Measurements from ENCODE around the gene TEX19. TPM values are rescaled to one million over a fixed set of nuclear protein-coding genes. Genes with fewer than 3 reads are reported as not detected.
"Not testable (repeated sequence)": the region's sequence is repeated elsewhere in the genome, so short reads cannot be mapped to it uniquely, and the experiment has no call there.

TEX19 gene
- total RNA-seq, 1 donor from 2014 or later = not detected

GRCh38 chr17:82411396-82412053 lies 52.5 kb downstream of the TEX19 start:
- intact Hi-C loops (cut with micrococcal nuclease) = no loop called here
- no peak for DNase-seq
- ATAC-seq (ENCODE audit: low read depth) = no peak
- Mint-ChIP-seq H3K4me3 (no peak overlapping the region), H3K27me3 (no peaks in the 10 kb centered on the region), H3K36me3 (ENCODE audit: low read depth) (peaks cover 36% of the 10 kb centered on the region), H3K4me1 (peaks cover 27% of the 10 kb centered on the region), H3K9me3 (no peaks in the 10 kb centered on the region), H3K27ac (no peak overlapping the region)
- no peak for TF ChIP-seq CTCF (IDR thresholded peaks at IDR 0.05)
- POLR2A ChIA-PET = no interaction called here
- CTCF ChIA-PET = no interaction called here

- H3K27me3 Mint-ChIP-seq; ATAC-seq (ENCODE audit: low read depth); CTCF ChIA-PET; H3K4me3 Mint-ChIP-seq; H3K27ac Mint-ChIP-seq; DNase-seq; intact Hi-C loops (cut with micrococcal nuclease); POLR2A ChIA-PET; H3K9me3 Mint-ChIP-seq: not testable (repeated sequence)
- peaks cover 27% of the 10 kb centered on the region for H3K4me1 Mint-ChIP-seq
- H3K36me3 Mint-ChIP-seq (ENCODE audit: low read depth) = peaks cover 36% of the 10 kb centered on the region
These were observed 53.0 kb downstream of the TEX19 start for GRCh38 chr17:82412081-82412480.

- Mint-ChIP-seq H3K27me3 (no peaks in the 10 kb centered on the region), H3K9me3 (no peaks in the 10 kb centered on the region), H3K4me1 (peaks cover 24% of the 10 kb centered on the region), H3K36me3 (ENCODE audit: low read depth) (peaks cover 30% of the 10 kb centered on the region), H3K27ac (no peak overlapping the region), H3K4me3 (no peak overlapping the region)
- CTCF ChIA-PET = no interaction called here
- ATAC-seq (ENCODE audit: low read depth) (no peak), DNase-seq (no peak)
- intact Hi-C loops (cut with micrococcal nuclease) = no loop called here
- POLR2A ChIA-PET = no interaction called here
- no peak for TF ChIP-seq CTCF (IDR thresholded peaks at IDR 0.05)
These were observed 53.8 kb downstream of the TEX19 start for GRCh38 chr17:82412535-82413520.

Other genes with a start within 250 kb of the TEX19 start
- 56.6 TPM in 2 replicates for gene CCDC57, start 146.4 kb upstream of the TEX19 start, total RNA-seq
- gene SLC16A3, start 130.2 kb upstream of the TEX19 start, total RNA-seq = 24.6 and 26.5 TPM in 2 replicates
- 147 and 170 TPM in 2 replicates for gene CSNK1D, start 85.5 kb upstream of the TEX19 start, total RNA-seq
- gene CD7, start 41.6 kb upstream of the TEX19 start, total RNA-seq = 0.32 and 0.42 TPM in 2 replicates
- gene SECTM1, start 25.5 kb upstream of the TEX19 start, total RNA-seq = not detected in 2 replicates
- gene UTS2R, start 12.5 kb downstream of the TEX19 start, total RNA-seq = not detected in 2 replicates
- 69.5 and 88.8 TPM in 2 replicates for gene HEXD, start 59.1 kb downstream of the TEX19 start, total RNA-seq
- gene OGFOD3, start 59.3 kb downstream of the TEX19 start, total RNA-seq = 29.5 and 35.0 TPM in 2 replicates
- gene CYBC1, start 91.5 kb downstream of the TEX19 start, total RNA-seq = 405 and 501 TPM in 2 replicates
- gene NARF, start 99.5 kb downstream of the TEX19 start, total RNA-seq = 77.8 and 81.9 TPM in 2 replicates
- gene FOXK2, start 160.5 kb downstream of the TEX19 start, total RNA-seq = 56.4 and 60.4 TPM in 2 replicates